Stomach (tissue), 9 donors: ENCODE data around the gene NHERF2. TPM values are rescaled to one million over a fixed set of nuclear protein-coding genes. Genes with fewer than 3 reads are reported as not detected.

ENCODE experiments used
- DNase-seq, 2 donors: peaks; one replicate each; pipeline versions ENCODE4 v3.0.0 to v3.0.0-alpha.2; 2013 to 2019
- H3K27ac ChIP-seq, 5 donors: fragments of 200-600 bp in 4 of 5; sonication (generic) in 4 of 5; one replicate each; pipeline ENCODE4 v1.5.1; 2013 to 2019; ENCODE audit warnings: mild to moderate bottlenecking in 1 of 5, moderate library complexity in 1 of 5
- H3K27me3 ChIP-seq, 3 donors: fragments of 200-600 bp; sonication (generic); one replicate each; pipeline ENCODE4 v1.5.1; 2017 to 2019; ENCODE audit warnings: mixed run types in 1 of 3
- H3K36me3 ChIP-seq, 4 donors: fragments of 200-600 bp; sonication (generic); 1 replicate in 3 of 4; 2 replicates in 1 of 4; pipeline ENCODE4 v1.5.1; 2016 to 2019
- H3K4me1 ChIP-seq, 4 donors: fragments of 200-600 bp; sonication (generic); one replicate each; pipeline ENCODE4 v1.5.1; 2016 to 2019
- H3K4me3 ChIP-seq, 4 donors: fragments of 200-600 bp; sonication (generic) in 3 of 4; one replicate each; pipeline ENCODE4 v1.5.1; 2016 to 2019; ENCODE audit warnings: mild to moderate bottlenecking in 1 of 4
- H3K9me3 ChIP-seq, 4 donors: fragments of 200-600 bp; sonication (generic); one replicate each; pipeline ENCODE4 v1.5.1; 2016 to 2019
- EP300 ChIP-seq: sonication (generic); formaldehyde crosslinking; IDR thresholded peaks from one replicate; pipeline ENCODE4 v1.6.1; 2017; ENCODE audit warnings: antibody characterized with exemption
- POLR2A ChIP-seq, 4 donors: fragments of 450-650 bp; IDR thresholded peaks; one replicate each; pipeline ENCODE4 v1.6.1; 2016; ENCODE audit warnings: antibody characterized with exemption in 4 of 4, control low read depth in 2 of 4, mild to moderate bottlenecking in 1 of 4, moderate library complexity in 1 of 4
- POLR2AphosphoS5 ChIP-seq, 3 donors: sonication (generic); formaldehyde crosslinking; IDR thresholded peaks; one replicate each; pipeline ENCODE4 v1.6.1; 2016; ENCODE audit warnings: antibody characterized with exemption in 3 of 3
- WGBS, 5 donors: extraction: QIAGEN DNeasy Blood & Tissue Kit in 3 of 5; methylation state at CpG; one replicate each; pipeline versions ENCODE4 v1.1.5 to v1.1.7; 2013 to 2018; 5-methylcytosine and 5-hydroxymethylcytosine counted together
- intact Hi-C: fragments of 100-400 bp; cut with DNase I; formaldehyde crosslinking; loops from one replicate; pipeline ENCODE4 v1.15.1; 2023; ENCODE audit warnings: low total_unique reads
- polyA plus RNA-seq, 3 donors: library from polyadenylated mRNA; stranded (reverse); fragments of 200-250 nt; gene quantifications; one replicate each; pipeline ENCODE4 v1.2.3, GENCODE V29; 2013
- total RNA-seq, 5 donors: library from RNA; depleted of rRNA; stranded (reverse); fragments of >200 nt; gene quantifications; one replicate each; pipeline versions ENCODE4 v1.1.0 to v1.2.3, GENCODE V29; 2014 to 2016
- TF ChIP-seq, protein P1 (sequence below), 7 experiments: fragments of 450-650 bp in 4 of 7; fragments of 200-600 bp in 3 of 7; sonication (generic) in 3 of 7; IDR thresholded peaks; one replicate each; pipeline ENCODE4 v1.5.1; 2016 to 2019; ENCODE audit warnings: antibody characterized with exemption in 7 of 7, control low read depth in 2 of 7, mild to moderate bottlenecking in 1 of 7
- donor health status: healthy with polysubstance abuse.
- donor health status: Bipolar disorder and iron deficiency.
- donor health status: healthy.

The NHERF2 gene
- total and polyA plus RNA-seq, 8 donors = 17.4 to 236 (median 119) TPM

DNA sequence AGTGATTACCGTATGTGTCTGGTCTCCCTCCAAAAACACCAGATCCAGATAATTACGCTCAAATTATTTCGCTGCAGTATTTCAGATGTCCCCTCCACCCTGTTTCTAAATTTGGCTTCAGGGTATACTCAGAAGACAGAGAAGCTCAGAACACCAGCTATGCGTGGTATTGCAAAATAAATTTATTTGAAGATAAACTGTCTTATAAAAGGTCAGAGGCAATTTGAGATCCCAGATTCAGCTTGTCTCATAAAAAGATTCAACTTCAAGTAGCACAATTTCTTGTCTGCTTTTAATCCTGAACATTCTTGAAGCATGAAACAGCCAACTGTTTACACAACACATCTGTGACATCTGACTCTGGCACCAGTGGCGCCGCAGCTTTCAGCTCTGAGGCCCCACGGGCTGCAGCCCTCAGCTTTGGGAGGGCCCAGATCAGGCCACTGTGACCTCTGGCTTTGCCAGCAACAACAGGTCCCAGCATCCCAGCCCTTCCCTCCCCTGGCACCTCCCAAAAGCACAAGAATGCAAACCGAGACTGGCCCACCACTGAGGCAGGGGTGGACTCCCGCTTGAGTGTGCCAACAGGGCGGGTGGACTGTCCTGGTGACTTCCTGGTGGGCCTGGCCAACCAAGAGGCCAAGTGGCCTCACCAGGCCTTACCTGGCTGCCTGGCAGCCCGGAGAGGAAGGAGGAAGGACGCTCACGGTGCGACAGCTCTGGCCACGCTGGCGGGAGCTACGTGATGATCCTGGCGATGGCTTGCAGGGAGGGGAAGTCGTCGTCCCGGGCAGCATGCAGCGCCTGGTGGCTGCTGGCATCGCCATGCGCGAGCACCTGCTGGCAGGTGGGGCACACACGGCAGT is 29.0 kb upstream of the NHERF2 start:
- intact Hi-C loops = no loop called here
- no peak for DNase-seq
- H3K4me1 ChIP-seq = peaks cover 0 to 10% (median 2%) of the 10 kb centered on the region in 4 donors
- 72 to 83% (median 79%) methylated on average over 22 to 26 of the region's 26 CpGs for WGBS, 5 donors
- peaks cover 51 to 70% (median 61%) of the 10 kb centered on the region in 4 donors for H3K36me3 ChIP-seq
- no peak overlapping the region for H3K4me3 ChIP-seq
- peak overlapping the region in 4 of 5 donors; percentile 9 to 53 (median 41) for H3K27ac ChIP-seq
- peaks cover 0 to 5% (median 0%) of the 10 kb centered on the region in 3 donors for H3K27me3 ChIP-seq
- TF ChIP-seq POLR2A (IDR thresholded peaks at IDR 0.05) (no peak), EP300 (no peak), POLR2AphosphoS5 (IDR thresholded peaks at IDR 0.05) (no peak)
- no peaks in the 10 kb centered on the region for H3K9me3 ChIP-seq

DNA sequence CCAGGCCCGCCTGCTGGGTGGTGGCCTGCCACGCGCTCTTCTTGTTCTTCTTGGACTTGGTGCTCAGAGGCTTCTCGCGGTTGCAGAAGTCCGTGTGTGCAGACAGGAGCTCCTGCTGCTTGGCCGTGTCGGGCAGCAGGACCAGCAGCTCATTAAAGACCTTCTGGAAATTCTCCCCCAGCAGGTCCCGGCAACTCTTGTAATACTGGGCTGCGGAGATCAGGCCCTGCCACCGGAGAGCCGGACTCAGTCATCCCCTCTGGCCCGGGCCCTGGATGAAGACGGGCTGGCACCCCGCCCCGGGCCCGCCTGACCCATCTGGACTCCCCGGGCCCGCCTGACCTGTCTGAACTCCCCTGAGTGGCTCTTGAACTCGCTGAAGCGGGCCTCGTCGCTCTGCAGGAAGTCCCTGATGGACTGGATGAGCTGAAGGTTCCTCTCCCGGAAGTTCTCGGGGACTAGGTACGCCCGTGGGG is 28.3 kb upstream of the NHERF2 start:
- Histone ChIP-seq H3K36me3 (peaks cover 52 to 76% (median 68%) of the 10 kb centered on the region in 4 donors), H3K4me1 (peaks cover 0 to 6% (median 4%) of the 10 kb centered on the region in 4 donors), H3K27me3 (no peaks in the 10 kb centered on the region), H3K9me3 (no peaks in the 10 kb centered on the region), H3K27ac (peak overlapping the region in 1 of 5 donors; percentile 53), H3K4me3 (no peak overlapping the region)
- TF ChIP-seq EP300 = no peak
- TF ChIP-seq, protein P1, sequence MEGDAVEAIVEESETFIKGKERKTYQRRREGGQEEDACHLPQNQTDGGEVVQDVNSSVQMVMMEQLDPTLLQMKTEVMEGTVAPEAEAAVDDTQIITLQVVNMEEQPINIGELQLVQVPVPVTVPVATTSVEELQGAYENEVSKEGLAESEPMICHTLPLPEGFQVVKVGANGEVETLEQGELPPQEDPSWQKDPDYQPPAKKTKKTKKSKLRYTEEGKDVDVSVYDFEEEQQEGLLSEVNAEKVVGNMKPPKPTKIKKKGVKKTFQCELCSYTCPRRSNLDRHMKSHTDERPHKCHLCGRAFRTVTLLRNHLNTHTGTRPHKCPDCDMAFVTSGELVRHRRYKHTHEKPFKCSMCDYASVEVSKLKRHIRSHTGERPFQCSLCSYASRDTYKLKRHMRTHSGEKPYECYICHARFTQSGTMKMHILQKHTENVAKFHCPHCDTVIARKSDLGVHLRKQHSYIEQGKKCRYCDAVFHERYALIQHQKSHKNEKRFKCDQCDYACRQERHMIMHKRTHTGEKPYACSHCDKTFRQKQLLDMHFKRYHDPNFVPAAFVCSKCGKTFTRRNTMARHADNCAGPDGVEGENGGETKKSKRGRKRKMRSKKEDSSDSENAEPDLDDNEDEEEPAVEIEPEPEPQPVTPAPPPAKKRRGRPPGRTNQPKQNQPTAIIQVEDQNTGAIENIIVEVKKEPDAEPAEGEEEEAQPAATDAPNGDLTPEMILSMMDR (IDR thresholded peaks at IDR 0.05) = no peak
- no peak for TF ChIP-seq POLR2AphosphoS5 (IDR thresholded peaks at IDR 0.05)
- no peak for TF ChIP-seq POLR2A (IDR thresholded peaks at IDR 0.05)
- intact Hi-C loops = no loop called here
- DNase-seq = no peak
- WGBS, 5 donors = 90 to 97% (median 91%) methylated on average over 20 to 27 of the region's 27 CpGs

DNA sequence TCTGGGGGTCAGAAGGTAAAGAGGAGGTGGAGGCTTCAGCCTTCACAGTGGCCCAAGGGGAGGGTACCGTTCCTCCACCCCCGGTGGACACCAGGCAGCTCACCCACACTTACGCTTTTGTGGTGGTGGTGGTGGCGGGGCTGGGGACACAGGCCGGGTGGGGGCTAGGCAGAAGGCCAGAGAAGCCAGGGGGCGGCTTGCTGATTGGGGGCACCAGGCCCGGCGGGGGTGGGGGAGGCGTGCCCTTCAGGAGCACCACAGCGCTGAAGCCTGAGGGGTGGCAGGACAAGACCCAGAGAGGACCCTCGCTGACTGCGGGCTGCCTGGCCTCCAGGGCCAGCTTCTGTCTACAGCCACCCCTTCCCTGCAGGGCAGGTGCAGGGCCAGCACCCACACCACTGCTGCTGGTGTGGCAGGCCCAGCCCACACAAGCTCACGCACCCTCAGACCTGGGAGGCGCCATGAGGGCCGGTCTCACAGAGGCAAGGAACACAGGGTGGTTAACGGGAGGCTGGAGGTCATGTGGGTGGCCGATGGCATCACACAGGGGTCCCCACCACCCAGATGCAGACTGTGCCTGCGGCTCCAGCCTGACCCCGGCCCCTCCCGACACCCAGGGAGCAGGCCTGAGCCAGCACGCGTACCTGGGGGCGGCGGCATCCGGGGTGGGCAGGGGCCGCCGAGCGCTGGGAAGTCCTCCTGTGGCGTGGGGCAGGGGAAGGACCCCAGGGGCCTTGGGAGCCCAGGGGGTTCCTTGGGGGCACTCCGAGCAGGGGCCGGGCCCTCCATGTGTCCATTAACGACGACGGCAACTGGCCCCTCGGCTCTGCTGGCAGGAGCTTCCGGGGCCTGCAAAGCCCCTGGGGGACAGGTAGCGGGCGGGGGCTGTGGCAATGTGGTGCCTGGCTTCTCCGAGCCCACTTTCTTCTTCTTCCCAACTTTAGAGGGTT is 27.6 kb upstream of the NHERF2 start:
- Histone ChIP-seq H3K27me3 (no peaks in the 10 kb centered on the region), H3K9me3 (no peaks in the 10 kb centered on the region), H3K4me3 (no peak overlapping the region), H3K36me3 (peaks cover 52 to 79% (median 70%) of the 10 kb centered on the region in 4 donors), H3K27ac (no peak overlapping the region), H3K4me1 (peaks cover 4 to 14% (median 12%) of the 10 kb centered on the region in 4 donors)
- no peak for DNase-seq
- TF ChIP-seq POLR2AphosphoS5 (IDR thresholded peaks at IDR 0.05) = no peak
- no peak for TF ChIP-seq EP300
- no peak for TF ChIP-seq POLR2A (IDR thresholded peaks at IDR 0.05)
- intact Hi-C loops = no loop called here
- 93 to 95% (median 94%) methylated on average over 19 to 39 of the region's 39 CpGs for WGBS, 5 donors

DNA sequence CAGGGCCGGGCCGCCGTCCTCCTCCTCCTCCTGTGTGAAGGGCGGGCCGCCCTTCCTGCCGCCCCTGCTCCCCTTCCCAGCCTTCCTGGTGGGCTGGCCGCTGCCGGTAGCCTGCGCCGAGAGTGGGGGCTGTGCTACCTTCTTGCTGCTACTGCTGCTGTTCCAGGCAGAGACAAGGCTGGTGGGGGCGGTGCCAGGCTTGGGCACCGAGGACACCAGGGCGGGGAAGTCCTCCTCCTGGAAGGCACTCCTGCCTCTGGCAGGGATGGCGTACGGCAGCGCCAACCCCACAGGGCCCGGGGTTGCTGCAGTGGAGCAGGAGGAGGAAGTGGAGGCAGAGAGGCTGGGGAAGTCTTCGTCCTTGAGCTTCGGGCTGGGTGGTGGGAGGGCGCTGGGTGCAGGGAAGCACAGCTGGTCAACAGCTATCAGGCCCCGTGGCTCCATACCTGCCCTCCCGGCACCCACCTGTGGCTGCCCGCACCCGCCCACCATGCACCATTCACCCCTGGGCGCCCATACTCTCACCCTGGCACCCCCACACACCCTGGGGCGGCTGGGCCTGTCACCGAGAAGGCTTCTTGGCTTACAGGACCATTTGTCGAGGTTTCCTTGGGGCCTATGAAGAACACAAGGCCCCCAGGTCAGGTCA is 26.7 kb upstream of the NHERF2 start:
- H3K27ac ChIP-seq = no peak overlapping the region
- no peaks in the 10 kb centered on the region for H3K9me3 ChIP-seq
- TF ChIP-seq, protein P1 (IDR thresholded peaks at IDR 0.05) = no peak
- TF ChIP-seq POLR2AphosphoS5 (IDR thresholded peaks at IDR 0.05) (no peak), POLR2A (IDR thresholded peaks at IDR 0.05) (no peak), EP300 (no peak)
- H3K4me1 ChIP-seq = peaks cover 12 to 22% (median 20%) of the 10 kb centered on the region in 4 donors
- 88 to 92% (median 90%) methylated on average over 12 to 28 of the region's 28 CpGs for WGBS, 5 donors
- intact Hi-C loops = no loop called here
- peaks cover 52 to 79% (median 72%) of the 10 kb centered on the region in 4 donors for H3K36me3 ChIP-seq
- no peak overlapping the region for H3K4me3 ChIP-seq
- H3K27me3 ChIP-seq = no peaks in the 10 kb centered on the region
- DNase-seq = no peak
